NCI-H2107 (cell line): ENCODE measurements around the gene MAST1.
A peak's percentile ranks its signal among the peaks of the same experiment; 100 is the strongest.
"Not testable (repeated sequence)": the region's sequence is repeated elsewhere in the genome, so short reads cannot be mapped to it uniquely, and the experiment has no call there.

Experiments used
- DNase-seq: peaks from one replicate; lab custom pipeline; 2025; lab: John Stamatoyannopoulos, UW

The MAST1 gene

DNA sequence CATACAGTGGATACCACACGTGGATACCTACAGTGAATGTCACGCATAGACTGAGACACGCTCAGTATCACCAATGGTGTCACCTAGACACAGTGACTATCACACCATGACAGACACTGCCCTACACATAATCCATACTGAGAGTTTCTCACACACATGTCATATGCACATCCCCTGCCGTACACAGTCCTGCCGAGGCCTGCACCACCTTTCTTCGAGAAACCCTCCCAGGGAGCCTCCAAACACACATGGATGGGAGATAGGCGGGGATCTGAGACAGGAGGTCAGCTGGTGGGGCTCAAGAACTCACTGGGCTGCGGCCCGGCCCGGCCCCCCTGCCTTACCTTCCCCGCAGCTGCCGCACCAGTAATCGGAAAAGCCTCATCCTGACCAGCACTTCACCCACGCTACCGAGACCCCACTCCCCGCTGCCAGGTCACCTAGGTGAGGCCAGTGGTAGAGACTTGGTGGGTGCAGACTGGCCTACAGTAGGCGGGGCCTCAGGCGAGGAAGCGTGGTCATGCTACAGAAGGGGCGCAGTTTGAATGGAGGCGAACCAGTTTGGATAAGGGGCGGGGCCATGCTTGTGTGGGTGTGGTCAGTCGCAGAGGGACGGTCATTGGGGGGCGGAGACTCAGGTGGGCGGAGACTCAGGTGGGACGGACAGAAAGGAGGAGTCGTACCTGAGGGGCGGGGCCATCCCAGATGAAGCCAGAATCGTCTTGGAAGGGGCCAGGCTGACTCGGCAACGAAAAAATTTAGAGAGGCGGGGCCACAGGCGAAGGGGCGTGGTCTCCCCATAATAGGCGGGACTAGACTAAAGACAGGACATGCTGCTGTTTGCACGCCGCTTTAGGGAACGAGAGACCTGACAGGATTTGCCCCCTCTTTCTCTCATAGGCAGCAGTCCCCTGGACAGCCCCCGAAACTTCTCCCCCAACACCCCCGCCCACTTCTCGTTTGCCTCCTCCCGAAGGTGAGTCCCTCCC is 2.1 kb downstream of the MAST1 start:
- DNase-seq, result no peak

DNA sequence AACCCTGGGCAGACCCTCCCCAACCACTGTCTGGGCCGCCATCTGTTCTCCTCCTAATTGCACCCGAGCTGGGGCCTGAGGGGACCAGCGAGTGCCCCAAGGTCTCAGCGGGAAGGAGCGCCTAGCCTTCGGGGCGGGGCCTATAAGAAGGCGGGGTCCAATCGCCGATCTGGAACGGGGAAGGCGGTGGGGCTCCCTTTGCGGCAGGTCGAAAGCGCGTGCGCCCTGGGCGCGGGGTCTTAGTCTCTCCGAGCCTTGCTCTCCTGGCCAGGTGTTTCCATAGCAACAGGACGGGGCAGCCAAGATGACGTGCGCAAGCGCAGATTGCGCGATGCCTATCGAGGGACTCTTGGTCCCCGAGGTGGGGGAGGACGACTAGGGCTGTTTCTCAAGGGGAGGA is 2.8 kb downstream of the MAST1 start:
- DNase-seq, result no peak

DNA sequence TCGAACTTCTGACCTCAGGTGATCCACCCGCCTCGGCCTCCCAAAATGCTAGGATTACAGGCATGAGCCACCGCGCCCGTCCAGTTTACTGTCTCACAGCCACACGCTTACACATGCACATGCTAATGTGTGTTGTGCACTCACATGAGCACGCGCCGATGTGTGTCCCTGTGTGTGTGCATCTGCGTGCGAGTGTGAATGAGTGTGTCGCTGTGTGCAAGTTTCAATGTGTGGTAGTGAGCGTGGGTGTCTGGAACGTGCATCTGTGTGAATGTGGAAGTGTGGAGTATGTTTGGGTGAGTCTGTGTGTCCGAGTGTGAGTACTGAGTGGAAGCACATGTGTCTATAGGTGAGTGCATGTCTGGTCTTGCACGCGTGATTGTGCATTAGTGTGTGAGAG is 4.2 kb downstream of the MAST1 start:
- no peak for DNase-seq

DNA sequence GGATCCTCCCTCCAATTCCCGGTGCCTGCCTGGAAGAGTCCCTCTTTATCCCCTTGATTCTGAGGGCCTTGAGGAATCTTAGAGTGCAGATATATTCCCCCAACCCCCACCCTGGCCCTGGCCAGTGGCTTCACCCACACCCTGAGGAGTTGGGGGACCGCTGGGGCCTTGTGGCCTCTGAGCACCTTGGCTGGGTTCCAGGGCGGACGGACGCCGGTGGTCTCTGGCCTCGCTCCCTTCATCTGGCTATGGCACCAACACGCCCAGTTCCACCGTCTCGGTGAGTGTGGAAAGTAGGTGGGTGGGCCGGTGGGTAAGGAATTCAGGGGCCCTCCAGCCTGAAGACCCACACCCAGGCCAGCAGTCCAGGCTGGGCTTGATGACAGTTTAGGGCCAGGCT is 5.0 kb downstream of the MAST1 start:
- no peak for DNase-seq

DNA sequence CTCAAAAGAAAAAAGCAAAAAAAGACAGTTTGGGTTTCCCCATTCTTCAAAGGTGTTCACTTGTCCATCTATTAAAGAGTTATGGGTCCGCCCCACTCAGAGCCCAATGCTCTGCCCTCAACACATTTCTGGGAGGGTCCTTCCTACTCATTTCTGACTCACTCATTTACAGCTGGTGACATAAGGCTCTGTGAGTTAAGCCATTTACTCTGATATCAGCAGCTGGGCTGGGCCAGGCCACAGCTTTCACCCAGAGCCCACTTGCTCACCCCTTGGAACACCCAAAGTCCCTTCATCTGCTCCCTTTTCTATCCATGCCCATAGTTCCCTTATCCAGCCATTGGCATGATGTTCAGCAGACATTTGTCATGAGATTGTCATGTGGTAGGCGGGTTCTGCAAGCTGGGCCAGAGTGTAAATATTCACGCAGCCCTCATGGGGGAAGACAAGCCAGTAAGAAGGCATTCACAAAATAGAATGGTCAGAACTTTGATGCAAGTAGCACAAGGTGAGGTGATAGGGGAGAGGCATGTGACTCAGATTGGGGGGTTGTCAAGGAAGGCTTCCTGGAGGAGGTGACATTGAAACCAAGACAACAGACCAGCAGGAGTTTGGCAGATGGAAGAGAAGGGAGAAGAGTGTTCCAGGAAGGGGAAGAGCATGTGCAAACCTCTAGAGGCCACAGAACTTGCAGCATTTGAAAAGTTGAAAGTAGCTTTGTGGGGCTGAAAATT is 5.9 kb downstream of the MAST1 start:
- no peak for DNase-seq

DNA sequence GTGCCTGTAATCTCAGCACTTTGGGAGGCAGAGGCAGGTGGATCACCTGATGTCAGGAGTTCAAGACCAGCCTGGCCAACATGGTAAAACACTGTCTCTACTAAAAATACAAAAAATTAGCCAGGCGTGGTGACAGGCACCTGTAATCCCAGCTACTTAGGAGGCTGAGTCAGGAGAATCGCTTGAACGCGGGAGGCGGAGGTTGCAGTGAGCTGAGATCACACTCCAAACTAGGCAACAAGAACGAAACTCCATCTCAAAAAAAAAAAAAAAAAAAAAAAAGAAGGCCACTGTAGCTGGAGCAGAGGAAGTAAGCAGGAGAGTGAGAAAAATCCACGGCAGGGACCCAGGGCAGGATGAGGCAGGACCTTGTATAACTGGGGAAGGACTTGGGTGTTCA is 8.3 kb downstream of the MAST1 start:
- not testable (repeated sequence) for DNase-seq

DNA sequence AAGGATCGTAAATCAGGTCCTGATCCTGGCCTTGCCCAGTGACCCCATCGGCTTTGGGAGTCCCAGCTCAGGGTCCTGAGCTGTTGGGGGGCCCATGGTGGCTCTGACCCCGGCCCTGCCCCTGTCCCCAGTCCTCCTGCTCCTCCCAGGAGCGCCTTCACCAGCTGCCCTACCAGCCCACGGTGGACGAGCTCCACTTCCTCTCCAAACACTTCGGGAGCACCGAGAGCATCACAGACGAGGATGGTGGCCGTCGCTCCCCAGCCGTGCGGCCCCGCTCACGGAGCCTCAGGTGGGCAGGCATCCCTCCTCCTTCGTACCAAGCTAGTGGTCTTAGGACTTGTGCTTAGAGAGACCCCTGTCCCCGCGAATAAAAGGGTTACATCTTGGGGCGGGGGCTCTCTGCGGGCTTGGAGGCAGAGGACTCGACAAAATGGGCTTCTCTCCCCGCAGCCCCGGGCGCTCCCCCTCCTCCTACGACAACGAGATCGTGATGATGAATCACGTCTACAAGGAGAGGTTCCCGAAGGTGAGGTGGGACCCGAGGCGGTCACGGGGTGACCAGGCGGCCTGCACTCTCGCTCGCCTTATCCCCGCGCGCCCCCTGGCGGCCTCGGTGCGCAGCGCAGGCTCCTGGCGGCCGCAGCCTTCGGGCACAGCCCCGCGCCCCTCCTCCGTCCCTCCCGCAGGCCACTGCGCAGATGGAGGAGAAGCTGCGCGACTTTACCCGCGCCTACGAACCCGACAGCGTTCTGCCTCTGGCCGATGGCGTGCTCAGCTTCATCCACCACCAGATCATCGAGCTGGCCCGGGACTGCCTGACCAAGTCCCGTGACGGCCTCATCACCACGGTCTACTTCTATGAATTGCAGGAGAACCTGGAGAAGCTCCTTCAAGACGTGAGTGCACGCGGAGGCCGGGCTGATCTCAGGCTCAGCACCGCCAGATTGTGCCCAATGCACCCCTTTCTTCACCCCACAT is 9.1 kb downstream of the MAST1 start:
- DNase-seq, result peak; percentile 72

DNA sequence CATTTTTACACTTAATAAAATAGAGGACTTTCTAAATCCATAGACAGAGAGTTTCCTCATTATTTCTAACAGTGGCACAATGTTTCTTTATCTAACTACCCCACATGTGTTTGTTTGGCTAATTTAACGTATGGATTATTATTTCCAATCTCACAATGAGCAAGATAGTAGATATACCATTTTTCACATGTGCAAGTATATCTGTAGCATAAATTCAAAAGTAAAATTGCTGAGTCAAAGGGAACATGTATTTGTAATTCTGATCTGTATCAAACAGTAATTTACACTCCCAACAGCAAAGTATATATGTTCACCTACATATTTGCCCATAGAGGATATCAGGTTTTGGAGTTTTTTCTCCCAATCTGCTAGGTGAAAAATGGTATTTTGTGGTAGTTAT is 18.3 kb downstream of the MAST1 start:
- DNase-seq, result no peak

DNA sequence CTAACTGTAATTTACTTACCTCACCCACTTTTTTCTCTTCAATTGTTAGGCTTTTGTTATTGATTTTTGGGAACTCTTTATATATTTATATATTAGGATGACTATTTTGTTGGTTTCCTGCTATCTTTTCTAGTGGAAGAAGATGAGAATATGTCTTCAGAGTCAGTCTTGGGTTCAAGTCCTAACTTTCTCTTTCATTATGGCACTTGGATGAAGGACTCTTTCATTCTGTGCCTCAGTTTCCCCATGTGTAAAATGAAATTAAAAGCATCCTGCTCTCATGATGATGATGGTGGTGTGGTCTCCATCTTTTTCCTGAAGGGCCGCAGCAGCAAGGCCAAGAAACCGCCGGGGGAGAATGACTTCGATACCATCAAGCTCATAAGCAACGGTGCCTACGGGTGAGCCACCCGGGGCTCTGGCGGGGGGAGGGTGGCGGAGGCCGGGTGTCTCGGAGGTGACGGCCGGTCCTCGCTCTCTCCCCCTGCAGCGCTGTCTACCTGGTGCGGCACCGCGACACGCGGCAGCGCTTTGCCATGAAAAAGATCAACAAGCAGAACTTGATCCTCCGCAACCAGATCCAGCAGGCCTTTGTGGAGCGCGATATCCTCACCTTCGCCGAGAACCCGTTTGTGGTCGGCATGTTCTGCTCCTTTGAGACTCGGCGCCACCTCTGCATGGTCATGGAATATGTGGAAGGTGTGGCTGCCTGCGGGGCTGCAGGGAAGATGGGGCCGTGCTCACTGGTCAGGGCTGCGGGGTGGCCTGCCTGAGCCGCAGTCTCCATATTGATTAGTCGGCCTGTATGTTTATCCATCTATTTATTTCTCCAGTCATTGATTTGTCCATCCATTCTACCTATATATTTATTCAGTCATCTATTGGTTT is 20.0 kb downstream of the MAST1 start:
- DNase-seq, result no peak

DNA sequence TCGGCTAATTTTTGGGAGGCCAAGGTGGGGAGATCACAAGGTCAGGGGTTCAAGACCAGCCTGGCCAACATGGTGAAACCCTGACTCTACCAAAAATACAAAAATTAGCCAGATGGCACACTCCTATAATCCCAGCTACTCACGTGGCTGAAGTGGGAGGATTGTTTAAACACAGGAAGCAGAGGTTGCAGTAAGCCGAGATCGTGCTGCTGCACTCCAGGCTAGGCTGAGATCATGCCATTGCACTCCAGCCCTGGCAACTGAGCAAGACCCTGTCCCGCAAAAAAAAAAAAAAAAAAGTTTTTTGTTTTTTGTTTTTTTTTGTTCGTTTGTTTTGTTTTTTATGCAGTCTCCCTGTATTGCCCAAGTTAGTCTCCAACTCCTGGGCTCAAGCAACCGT is 21.2 kb downstream of the MAST1 start:
- no peak for DNase-seq

DNA sequence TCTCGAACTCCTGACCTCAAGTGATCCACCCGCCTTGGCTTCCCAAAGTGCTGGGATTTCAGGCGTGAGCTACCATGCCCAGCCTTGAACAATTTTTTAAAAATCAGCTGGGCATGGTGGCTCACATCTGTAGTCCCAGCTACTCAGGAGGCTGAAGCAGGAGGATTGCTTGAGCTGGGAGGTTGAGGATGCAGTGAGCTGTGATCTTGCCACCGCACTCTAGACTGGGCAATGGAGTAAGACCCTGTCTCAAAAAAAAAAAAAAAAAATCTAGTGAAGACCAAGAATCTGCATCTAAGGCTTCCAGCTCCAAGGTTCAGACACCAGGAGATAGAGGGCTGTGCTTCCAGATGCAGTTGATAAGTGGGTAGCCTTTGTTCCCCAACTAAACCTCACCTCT is 25.8 kb downstream of the MAST1 start:
- no peak for DNase-seq

DNA sequence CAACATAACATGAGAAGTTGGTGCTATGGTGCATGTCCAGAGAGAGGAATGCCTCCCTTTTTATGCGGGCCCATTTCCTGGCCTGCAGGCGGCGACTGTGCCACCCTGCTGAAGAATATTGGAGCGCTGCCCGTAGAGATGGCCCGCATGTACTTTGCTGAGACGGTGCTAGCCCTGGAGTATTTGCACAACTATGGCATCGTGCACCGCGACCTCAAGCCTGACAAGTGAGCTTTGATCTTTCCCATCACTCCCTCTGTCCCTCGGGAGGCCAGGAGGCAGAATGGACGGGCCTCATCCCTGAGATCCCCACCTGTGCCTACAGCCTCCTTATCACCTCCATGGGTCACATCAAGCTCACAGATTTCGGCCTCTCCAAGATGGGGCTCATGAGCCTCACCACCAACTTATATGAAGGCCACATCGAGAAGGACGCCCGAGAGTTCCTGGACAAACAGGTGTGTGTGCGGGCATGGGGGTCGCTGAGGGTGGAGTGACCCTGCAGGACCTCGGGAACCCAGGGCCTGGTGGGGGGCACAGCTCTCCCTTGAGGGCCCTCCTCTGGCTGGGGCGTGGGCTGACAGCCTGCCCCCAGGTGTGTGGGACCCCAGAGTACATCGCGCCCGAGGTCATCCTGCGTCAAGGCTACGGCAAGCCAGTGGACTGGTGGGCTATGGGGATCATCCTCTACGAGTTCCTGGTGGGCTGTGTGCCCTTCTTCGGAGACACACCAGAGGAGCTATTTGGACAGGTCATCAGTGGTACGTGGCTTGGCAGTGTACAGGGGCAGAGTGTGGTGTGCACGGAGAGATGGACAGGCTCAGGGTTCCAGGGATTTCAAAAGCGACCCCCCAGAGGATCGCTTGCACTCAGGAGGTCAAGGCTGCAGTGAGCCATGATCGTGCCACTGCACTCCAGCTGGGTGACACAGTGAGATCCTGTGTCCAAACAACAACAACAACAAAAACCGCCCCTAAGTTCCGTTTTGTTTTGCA is 26.7 kb downstream of the MAST1 start:
- no peak for DNase-seq

DNA sequence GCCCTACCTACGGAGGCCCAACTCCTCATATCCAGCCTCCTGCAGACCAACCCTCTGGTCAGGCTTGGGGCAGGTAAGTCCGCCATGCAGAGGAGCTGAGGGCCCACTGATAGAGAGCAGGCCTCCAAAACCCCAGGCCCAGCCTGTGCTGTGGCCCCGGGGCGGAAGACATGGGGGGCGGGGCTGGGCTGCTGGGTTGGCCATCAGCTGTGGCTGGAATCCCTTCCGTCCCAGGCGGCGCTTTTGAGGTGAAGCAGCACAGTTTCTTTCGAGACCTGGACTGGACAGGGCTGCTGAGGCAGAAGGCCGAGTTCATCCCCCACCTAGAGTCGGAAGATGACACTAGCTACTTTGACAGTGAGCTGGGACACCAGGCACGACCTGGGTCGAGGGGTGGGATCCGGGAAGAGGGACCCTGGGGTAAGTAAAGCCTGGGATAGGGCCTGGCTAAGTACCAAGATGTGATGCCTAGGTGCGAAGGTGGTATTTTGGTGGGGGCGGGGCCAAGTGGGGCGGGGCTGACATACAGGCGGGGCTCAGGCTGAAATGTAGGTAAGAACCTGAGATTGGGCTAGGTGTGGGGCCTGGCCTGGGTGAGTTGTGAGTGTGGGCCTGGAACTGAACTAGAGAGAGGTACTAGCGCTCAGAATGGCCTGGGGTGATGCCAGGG is 27.6 kb downstream of the MAST1 start:
- no peak for DNase-seq

DNA sequence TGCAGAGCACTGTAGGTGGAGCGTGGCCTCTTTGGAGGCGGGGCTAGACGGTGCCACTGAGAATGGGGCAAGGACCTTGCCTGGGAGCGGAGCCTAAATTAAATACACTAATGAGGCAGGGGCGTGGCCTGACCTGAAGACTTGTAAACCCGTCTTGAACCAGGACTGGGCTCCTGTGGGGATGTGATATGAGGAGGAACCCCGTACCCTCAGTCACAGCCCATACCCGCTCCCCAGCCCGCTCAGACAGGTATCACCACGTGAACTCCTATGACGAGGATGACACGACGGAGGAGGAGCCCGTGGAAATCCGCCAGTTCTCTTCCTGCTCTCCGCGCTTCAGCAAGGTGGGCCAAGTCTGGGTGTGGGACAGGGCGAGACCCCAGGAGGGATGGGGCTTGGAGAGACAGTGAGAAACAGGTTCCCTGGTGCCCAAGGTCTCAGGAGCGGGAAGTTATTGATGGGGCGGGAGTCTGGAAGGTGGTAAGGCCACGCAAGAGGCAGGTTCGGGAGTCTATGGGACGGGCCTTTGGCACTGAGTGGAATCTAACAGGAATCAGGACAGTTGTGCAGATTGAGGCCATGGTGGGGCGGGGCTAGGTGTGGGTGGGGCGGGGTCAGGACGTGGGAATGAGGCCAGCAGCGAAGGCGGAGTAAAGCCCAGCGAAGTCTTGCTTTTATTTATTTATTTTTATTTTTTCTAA is 28.3 kb downstream of the MAST1 start:
- no peak for DNase-seq

DNA sequence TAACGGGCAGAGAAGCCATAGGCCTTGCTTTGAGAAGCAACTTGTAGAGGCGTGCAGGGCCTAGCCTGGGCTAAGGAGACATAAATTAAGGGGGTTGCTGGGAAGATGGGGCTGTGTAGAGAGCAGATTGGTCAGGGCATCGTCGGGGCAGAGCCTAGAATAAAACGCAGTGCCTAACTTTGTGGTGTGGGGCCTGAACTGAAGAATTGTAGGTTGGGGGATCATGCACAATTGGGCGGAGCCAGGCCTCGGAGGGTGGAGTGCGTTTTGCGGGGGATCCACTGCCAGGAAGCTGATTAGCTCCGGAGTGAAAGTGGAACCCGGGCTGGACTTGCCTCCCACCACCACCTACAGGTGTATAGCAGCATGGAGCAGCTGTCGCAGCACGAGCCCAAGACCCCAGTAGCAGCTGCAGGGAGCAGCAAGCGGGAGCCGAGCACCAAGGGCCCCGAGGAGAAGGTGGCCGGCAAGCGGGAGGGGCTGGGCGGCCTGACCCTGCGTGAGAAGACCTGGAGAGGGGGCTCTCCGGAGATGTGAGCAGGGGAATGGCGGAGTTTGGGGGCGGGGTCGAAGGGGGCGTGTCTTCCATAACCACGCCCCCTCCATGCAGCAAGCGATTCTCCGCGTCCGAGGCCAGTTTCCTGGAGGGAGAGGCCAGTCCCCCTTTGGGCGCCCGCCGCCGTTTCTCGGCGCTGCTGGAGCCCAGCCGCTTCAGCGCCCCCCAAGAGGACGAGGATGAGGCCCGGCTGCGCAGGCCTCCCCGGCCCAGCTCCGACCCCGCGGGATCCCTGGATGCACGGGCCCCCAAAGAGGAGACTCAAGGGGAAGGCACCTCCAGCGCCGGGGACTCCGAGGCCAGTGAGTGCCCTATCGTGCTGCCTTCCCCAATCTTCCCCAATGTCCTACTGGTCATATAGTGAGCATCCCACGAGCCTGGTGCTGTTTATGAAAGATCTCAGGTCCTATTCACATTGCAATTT is 29.1 kb downstream of the MAST1 start:
- DNase-seq, result no peak

DNA sequence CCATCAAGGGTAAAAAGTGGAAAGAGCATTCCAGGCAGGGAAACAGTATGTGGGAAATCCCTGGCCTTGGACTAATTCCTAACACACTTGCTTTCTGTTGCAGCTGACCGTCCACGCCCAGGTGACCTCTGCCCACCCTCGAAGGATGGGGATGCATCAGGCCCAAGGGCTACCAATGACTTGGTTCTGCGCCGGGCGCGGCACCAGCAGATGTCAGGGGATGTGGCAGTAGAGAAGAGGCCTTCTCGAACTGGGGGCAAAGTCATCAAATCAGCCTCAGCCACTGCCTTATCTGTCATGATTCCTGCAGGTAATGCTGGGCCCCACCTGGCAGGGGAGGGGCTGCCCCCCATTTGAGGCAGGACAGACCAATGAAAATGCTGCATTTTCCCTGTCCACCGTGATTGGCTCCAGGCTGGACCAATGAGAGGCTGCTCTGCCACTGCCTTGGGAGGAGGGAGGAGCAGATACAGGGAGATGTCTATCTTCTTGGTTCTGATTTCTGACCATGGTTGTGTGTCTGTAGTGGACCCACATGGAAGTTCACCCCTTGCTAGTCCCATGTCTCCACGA is 30.3 kb downstream of the MAST1 start:
- no peak for DNase-seq

DNA sequence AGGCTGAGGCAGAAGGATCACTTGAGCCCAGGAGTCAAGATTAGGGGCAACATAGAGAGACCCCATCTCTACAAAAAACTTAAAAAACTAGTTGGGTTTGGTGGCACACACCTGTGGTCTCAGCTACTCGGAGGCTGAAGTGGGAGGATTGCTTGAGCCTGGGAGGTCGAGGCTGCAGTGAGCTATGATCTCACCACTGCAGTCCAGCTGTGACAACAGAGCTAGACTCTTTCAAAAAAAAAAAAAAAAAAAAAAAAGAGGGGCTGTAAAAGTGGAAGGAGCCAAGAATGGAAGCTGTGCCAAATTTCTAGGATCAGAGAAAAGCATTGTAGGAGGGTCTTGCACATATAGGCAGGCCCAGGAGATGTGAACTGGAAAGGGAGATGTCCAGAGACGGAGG is 33.4 kb downstream of the MAST1 start:
- no peak for DNase-seq
